ENCODE results near the gene SV2B.

The SV2B gene

GRCh38 chr15:91142946-91143345 is 42.9 kb downstream of the SV2B start:
- DNase-seq, result no peak

DNA sequence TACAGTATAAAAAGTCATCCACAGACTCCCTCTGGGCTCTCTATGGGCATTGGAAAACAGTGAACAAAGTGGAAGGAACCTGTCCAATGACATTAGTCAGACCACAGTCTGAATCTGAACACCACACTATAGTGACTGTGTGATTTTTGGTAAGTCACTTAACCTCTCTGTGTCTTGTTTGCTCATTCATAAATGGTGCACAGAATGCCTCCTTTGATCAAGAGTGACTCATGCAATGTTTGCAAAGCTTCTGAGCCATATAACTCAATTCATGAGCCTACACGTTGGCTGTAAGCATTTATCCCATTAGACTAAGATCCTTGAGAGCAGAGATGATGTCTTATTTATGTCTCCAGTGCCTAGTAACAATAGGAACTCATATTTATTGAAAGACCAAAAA is 46.7 kb downstream of the SV2B start:
- no peak for DNase-seq

GRCh38 chr15:91148243-91148642 is 48.2 kb downstream of the SV2B start:
- DNase-seq, result no peak

GRCh38 chr15:91150502-91151160 is 50.6 kb downstream of the SV2B start:
- DNase-seq, result no peak

DNA sequence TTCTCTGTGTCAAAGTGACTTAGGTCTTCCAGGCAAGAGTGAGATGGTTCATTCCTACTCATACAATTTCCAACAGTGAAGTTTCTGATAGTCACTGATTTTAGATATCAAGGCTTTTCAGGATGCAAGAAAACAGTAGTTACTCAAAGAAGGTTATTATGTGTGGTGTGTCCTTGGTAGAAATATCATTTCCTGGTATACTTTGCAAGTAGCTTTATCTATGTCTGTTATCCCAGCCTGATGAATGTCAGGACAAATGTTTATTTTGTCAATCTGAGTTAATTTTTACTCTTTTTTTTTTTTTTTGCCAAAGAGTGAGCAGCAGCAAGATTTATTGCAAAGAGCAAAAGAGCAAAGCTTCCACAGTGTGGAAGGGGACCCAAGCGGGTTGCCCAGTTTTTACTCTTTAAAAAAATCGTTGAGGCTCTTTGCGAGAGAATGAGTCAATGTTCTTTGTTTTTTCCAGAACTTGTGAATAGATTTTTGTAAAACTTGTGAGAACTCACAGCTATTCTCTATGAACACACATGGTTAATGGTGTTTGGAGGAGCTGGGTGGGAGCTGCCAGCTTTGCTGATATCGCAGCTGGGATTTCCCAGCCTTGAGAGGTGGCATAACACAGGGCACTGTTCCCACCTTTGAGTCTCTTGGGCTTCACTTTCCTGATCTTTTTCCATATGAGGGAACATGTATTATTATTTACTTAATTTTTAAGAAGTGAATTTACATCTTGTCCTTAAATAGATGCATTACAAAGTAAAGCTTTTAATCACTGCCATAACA is 51.9 kb downstream of the SV2B start:
- no peak for DNase-seq

- no peak for DNase-seq
Measured at GRCh38 chr15:91152896-91153581, 53.0 kb downstream of the SV2B start.

DNA sequence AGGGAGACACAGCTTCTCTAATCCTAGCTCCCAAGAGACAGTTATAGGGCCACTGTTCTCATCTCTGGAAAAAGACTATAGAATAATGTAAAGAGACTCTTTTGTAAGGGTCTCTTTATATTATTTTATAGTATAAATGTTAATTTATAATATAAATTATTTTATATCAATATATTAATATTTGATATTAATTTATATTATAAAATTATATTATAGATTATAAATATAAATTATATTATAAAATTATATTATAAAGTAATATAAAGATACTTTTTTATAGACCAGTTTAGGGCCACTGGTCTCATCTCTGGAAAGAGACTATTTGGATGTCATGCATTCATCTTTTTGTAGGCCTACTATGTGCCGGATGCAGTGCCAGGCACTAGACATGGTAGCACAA is 53.9 kb downstream of the SV2B start:
- DNase-seq, result no peak

- DNase-seq, result no peak
Measured at GRCh38 chr15:91156175-91156726, 56.2 kb downstream of the SV2B start.

DNA sequence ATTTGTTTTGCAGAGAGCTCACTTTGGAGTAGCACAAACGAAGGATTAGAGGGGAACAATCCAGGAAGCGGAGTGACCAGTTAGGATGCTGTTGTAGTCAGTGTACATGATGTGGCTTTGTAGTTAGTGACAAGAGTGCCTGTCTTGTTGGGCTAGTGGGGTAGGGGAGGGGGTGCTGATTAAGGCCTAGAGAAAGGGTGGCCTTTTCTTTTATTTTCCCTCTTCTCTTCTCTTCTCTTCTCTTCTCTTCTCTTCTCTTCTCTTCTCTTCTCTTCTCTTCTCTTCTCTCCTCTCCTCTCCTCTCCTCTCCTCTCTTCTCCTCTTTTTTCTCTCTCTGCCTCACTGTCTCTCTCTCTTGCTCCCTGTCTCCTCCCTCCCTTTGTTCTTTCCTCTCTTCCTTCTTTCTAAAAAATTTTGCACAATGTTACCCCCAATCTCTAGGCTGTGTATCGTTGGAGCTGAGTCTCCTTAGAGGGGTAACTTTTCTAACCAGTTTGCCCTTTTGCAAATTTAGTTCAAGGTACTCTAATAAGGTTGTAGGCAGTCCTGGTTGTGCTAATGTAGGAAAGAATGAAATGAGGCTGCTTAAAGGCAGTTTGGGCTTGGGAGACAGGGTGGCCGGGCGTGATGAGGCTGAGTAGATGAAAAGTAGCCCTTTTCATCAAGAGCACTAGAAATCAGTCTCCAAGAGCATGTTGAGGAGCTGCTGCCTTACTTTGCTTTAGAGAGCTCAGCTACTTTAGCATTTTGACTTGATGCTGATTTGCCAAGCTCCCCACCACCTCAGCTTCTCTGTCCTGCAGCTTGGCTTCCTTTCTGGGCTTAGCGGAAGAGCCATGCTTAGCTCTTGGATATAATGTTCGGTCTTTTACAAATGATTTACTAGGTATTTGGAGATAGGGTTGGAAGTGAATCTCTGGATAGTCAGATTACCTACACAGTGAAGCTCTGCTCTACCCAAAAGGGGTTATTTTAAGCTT is 58.6 kb downstream of the SV2B start:
- no peak for DNase-seq

DNA sequence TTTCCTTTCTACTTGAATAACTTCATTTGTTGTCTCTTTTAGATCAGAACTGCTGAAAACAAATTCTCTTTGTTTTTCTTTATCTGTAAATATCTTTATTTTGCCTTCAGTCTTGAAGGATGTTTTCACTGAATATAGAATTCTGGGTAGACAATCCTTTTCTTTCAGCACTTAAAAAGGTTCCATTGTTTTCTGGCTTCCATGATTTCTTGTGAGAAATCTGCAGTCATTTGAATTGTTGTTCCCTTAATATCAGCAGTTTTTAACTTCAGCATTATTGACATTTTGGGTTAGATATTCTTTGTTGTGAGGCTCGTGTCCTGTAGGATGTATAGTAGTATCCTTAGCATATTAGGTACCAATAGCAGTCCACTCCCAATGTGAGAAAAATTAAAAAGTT is 65.8 kb downstream of the SV2B start:
- DNase-seq, result no peak

GRCh38 chr15:91168457-91168856 is 68.4 kb downstream of the SV2B start:
- no peak for DNase-seq

- DNase-seq, result no peak
Measured at GRCh38 chr15:91171334-91171733, 71.3 kb downstream of the SV2B start.

GRCh38 chr15:91182101-91182500 is 82.0 kb downstream of the SV2B start:
- DNase-seq, result no peak

DNA sequence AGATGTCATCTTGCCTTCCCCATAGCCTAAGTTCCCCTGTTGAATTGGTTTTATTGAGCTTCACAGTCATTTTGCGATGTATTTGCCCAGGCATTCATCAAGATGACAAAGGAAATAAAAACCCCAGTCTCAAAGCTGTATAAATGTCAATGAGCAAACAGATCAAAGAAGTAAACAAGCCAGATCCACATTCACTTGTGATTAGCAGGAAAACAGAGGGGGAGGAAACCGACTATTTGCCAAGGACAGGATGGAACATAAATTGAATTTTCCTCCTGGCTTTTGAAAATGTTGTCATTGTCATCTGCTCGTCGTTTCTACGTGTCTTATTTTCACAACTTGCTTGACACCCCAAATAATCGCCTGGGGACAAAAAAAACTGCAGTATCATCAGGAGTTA is 83.5 kb downstream of the SV2B start:
- DNase-seq, result no peak

GRCh38 chr15:91184441-91184840 is 84.4 kb downstream of the SV2B start:
- no peak for DNase-seq

GRCh38 chr15:91186904-91187656 is 87.0 kb downstream of the SV2B start:
- no peak for DNase-seq

DNA sequence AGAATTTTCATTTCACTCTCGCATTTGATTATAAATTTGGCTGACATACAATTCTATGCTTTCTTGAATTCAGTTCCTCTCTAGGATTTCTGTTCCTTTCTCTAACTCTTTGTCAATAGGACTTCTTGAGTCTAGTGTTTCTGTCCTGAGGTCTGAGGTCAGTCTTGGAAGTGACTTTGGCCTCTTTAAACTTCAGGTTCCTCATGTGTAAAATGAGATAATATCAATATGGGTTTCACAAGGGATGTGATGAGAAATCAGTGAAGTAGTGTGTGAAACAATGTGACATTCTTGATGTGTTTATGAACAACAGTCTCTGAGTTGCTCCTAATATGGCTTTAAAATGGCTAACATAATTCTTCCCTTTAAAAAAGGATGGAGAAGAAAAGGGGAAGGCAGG is 92.2 kb downstream of the SV2B start:
- no peak for DNase-seq

DNA sequence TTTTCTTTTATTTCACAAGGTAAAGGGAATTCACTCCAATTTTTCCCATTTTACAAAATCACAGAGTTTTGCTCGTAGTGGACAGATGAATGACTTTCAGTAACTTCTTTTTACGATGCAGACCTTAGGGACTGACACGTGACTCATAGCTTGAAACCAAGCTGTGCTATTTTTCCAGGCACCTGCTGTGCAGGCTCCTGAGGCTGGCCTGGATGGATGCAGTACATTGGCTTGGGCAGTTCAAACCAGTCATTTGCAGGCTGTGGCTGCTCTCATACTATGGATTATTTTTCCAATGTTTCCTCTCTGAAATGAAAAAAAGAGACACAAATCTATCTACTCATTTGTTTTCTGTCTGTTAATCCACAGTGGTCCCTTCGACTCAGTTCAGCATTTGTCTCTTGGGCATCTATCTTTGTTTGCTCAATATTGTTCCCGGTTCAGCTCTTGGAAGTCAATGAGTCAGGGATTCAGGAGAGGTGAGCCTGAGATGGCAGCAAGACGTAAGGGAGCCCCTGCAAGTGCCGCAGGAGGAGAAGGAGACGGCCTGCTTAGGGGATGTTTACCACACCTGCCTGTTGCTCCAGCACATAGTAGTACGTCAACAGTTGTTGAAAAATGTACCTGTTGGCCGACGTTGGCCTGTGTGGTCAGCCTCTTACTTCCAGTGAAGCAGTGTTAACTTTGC is 92.8 kb downstream of the SV2B start:
- DNase-seq, result no peak

DNA sequence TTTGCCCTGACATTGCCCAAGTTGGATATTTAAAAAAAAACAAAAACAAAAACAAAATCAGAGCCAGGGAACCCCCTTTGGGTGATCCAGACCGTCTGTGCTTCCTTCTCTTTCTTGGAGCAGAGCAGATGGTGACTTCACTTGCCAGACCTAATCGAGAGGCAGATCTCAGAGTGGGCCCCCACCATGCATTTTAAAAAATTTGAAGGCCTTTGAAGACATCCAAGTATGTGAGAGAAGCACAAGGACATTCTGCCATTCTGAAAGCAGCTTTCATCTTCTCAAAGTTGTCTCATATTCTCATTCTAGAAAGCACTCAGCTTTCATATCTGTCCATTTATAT is 93.3 kb downstream of the SV2B start:
- no peak for DNase-seq

- no peak for DNase-seq
Measured at GRCh38 chr15:91196127-91196526, 96.1 kb downstream of the SV2B start.

GRCh38 chr15:91196768-91197167 is 96.7 kb downstream of the SV2B start:
- no peak for DNase-seq
